Right lobe of liver (tissue), 4 donors: ENCODE results near the gene LDLRAD4.

Experiments
- CTCF ChIP-seq, 4 donors: fragments of 200-600 bp in 3 of 4; fragments of 450-650 bp in 1 of 4; IDR thresholded peaks; one replicate each; pipeline versions ENCODE4 v1.5.1 to v1.8.0; 2016 to 2022; ENCODE audit warnings: antibody characterized with exemption in 4 of 4, mild to moderate bottlenecking in 2 of 4
- POLR2A ChIP-seq: fragments of 450-650 bp; IDR thresholded peaks from one replicate; pipeline ENCODE4 v1.6.1; 2017; ENCODE audit warnings: antibody characterized with exemption, mild to moderate bottlenecking
- donor health status: DM: no; HTN: no; CAD: no.
- donor health status: DM: no; HTN: no; CAD: no.
- donor health status: DM: no; HTN: yes; CAD: no.

GRCh38 chr18:13186687-13187086 is 31.9 kb upstream of the LDLRAD4 start:
- no peak for TF ChIP-seq CTCF (IDR thresholded peaks at IDR 0.05)
- no peak for TF ChIP-seq POLR2A
